ENCODE results near the gene ANKH. TPM values are rescaled to one million over a fixed set of nuclear protein-coding genes. Genes with fewer than 3 reads are reported as not detected.

The ANKH gene
- total RNA-seq, 1 experiment from 2014 or later, result 16.9 TPM

DNA sequence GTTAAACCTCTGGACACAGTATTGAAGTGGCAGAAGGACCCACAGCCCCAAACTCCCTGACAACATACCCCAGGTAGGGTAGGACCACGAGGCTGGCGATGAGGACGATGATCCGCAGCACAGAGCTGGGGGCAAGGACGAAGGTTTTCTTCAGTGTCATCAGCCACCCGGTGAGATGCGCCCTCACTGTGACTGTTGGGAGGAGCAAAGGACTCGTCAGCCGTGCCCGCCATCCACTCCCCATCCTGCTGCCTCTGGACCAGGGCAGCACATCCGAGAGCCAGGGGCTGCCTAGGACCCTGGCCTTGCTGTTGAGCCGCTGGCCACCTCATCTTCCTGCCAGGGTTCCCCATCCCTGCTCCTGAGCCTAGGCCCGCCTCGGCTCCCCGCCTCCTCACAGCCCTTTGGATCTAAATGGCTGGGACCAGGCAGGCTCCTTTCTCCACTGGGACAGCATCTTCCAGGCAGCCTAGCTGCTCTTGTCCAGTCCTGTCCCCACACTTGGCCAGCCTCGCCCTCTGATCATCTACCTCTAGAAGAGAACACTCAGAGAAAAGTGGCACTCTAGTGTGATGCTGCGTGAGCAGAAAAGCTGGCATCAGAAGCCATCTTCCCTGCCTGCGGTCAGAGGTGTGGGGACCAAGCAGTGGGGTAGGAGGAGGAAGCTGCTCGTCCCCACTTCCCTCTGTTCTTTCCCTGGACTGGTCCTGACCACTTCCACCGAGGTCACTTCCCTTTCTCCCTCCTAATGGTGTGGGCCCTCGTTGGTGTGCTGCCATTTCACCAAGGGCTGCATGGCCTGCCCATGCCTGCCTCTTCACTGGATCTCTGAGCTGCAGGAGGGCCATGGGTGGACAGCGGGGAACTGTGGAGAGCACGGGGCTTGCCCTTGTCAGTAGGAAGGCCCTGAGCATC, 157.8 kb downstream of the ANKH start (continued):
- TF ChIP-seq, protein P1, sequence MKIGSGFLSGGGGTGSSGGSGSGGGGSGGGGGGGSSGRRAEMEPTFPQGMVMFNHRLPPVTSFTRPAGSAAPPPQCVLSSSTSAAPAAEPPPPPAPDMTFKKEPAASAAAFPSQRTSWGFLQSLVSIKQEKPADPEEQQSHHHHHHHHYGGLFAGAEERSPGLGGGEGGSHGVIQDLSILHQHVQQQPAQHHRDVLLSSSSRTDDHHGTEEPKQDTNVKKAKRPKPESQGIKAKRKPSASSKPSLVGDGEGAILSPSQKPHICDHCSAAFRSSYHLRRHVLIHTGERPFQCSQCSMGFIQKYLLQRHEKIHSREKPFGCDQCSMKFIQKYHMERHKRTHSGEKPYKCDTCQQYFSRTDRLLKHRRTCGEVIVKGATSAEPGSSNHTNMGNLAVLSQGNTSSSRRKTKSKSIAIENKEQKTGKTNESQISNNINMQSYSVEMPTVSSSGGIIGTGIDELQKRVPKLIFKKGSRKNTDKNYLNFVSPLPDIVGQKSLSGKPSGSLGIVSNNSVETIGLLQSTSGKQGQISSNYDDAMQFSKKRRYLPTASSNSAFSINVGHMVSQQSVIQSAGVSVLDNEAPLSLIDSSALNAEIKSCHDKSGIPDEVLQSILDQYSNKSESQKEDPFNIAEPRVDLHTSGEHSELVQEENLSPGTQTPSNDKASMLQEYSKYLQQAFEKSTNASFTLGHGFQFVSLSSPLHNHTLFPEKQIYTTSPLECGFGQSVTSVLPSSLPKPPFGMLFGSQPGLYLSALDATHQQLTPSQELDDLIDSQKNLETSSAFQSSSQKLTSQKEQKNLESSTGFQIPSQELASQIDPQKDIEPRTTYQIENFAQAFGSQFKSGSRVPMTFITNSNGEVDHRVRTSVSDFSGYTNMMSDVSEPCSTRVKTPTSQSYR (CRISPR knock-in tag; IDR thresholded peaks at IDR 0.05), result no peak
- TF ChIP-seq, protein P2, sequence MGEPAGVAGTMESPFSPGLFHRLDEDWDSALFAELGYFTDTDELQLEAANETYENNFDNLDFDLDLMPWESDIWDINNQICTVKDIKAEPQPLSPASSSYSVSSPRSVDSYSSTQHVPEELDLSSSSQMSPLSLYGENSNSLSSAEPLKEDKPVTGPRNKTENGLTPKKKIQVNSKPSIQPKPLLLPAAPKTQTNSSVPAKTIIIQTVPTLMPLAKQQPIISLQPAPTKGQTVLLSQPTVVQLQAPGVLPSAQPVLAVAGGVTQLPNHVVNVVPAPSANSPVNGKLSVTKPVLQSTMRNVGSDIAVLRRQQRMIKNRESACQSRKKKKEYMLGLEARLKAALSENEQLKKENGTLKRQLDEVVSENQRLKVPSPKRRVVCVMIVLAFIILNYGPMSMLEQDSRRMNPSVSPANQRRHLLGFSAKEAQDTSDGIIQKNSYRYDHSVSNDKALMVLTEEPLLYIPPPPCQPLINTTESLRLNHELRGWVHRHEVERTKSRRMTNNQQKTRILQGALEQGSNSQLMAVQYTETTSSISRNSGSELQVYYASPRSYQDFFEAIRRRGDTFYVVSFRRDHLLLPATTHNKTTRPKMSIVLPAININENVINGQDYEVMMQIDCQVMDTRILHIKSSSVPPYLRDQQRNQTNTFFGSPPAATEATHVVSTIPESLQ (CRISPR knock-in tag; IDR thresholded peaks at IDR 0.05), result no peak
- TF ChIP-seq ESRRA (CRISPR knock-in tag; IDR thresholded peaks at IDR 0.05; ENCODE audit: borderline replicate concordance), result no peak
- no peak for TF ChIP-seq MXD4 (CRISPR knock-in tag; IDR thresholded peaks at IDR 0.05; ENCODE audit: borderline replicate concordance)

DNA sequence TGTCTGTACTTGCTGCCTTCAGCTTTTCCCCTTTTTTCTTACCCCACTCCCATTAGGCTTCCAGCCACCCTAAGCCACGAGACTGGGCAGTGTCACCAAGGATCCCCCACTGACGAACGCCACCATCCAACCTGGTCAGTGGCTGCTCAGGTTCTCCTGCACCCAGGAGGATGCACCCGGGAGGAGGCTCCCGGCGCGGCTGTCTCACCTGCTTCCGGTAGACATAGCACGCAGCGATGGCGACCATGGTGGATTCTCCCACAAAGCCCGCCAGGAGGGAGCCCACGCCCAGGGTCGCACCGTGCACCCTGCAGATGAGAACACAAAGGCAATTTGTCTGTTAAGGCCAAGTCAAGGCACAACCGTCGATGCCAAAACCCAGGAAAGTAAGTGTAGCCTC, 158.9 kb downstream of the ANKH start:
- no peaks in the 10 kb centered on the region for H3K4me1 Mint-ChIP-seq
- TF ChIP-seq CBFB (CRISPR knock-in tag; IDR thresholded peaks at IDR 0.05; ENCODE audit: low read depth) (no peak), NFE2L1 (CRISPR knock-in tag; IDR thresholded peaks at IDR 0.05) (no peak), ZNF219 (CRISPR knock-in tag; IDR thresholded peaks at IDR 0.05; ENCODE audit: borderline replicate concordance) (no peak), USF2 (CRISPR knock-in tag; IDR thresholded peaks at IDR 0.05) (no peak), ZNF232 (CRISPR knock-in tag; IDR thresholded peaks at IDR 0.05) (no peak), NR2C2 (CRISPR knock-in tag; IDR thresholded peaks at IDR 0.05) (no peak), MYBL2 (CRISPR knock-in tag; IDR thresholded peaks at IDR 0.05) (no peak), SOX15 (CRISPR knock-in tag; IDR thresholded peaks at IDR 0.05) (no peak), IRF1 (CRISPR knock-in tag; IDR thresholded peaks at IDR 0.05) (no peak)
- TF ChIP-seq, protein P3, sequence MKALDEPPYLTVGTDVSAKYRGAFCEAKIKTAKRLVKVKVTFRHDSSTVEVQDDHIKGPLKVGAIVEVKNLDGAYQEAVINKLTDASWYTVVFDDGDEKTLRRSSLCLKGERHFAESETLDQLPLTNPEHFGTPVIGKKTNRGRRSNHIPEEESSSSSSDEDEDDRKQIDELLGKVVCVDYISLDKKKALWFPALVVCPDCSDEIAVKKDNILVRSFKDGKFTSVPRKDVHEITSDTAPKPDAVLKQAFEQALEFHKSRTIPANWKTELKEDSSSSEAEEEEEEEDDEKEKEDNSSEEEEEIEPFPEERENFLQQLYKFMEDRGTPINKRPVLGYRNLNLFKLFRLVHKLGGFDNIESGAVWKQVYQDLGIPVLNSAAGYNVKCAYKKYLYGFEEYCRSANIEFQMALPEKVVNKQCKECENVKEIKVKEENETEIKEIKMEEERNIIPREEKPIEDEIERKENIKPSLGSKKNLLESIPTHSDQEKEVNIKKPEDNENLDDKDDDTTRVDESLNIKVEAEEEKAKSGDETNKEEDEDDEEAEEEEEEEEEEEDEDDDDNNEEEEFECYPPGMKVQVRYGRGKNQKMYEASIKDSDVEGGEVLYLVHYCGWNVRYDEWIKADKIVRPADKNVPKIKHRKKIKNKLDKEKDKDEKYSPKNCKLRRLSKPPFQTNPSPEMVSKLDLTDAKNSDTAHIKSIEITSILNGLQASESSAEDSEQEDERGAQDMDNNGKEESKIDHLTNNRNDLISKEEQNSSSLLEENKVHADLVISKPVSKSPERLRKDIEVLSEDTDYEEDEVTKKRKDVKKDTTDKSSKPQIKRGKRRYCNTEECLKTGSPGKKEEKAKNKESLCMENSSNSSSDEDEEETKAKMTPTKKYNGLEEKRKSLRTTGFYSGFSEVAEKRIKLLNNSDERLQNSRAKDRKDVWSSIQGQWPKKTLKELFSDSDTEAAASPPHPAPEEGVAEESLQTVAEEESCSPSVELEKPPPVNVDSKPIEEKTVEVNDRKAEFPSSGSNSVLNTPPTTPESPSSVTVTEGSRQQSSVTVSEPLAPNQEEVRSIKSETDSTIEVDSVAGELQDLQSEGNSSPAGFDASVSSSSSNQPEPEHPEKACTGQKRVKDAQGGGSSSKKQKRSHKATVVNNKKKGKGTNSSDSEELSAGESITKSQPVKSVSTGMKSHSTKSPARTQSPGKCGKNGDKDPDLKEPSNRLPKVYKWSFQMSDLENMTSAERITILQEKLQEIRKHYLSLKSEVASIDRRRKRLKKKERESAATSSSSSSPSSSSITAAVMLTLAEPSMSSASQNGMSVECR (CRISPR knock-in tag; IDR thresholded peaks at IDR 0.05; ENCODE audit: borderline replicate concordance), result no peak
- ChIA-PET CTCF (interaction anchor here (1.2 kb wide), 1 partner anchor 14 kb away, joined by 3 read pairs; no protein-coding TSS in a partner anchor), POLR2A (no interaction called here)
- no peak overlapping the region for H3K27ac Mint-ChIP-seq
- H3K9me3 Mint-ChIP-seq, result peaks cover 14% of the 10 kb centered on the region
- ATAC-seq (no peak), DNase-seq (ENCODE audit: low spot score) (no peak)
- H3K4me3 Mint-ChIP-seq, result no peak overlapping the region
- no peaks in the 10 kb centered on the region; the same call in 1 of the 2 replicates for H3K27me3 Mint-ChIP-seq (ENCODE audit: low read depth)
- H3K36me3 Mint-ChIP-seq, result peaks cover 68% of the 10 kb centered on the region
